Activated CD4-positive, alpha-beta T cell treated with anti-CD3 and anti-CD28 coated beads, Interleukin-2, amount 10 ng/mL, durations not matched to agents 24 days and 14 days (primary cell): Measurements from ENCODE around the gene ZNF229. TPM values are rescaled to one million over a fixed set of nuclear protein-coding genes. Genes with fewer than 3 reads are reported as not detected.
"Not testable (repeated sequence)": the region's sequence is repeated elsewhere in the genome, so short reads cannot be mapped to it uniquely, and the experiment has no call there.

Experiments used
- DNase-seq: peaks from one replicate; pipeline ENCODE4 v3.0.0; 2022
- H3K27ac Mint-ChIP-seq: one replicate; pipeline ENCODE4 v1.8.0; 2022; ENCODE audit warnings: mild to moderate bottlenecking, mixed read lengths
- H3K27me3 Mint-ChIP-seq: one replicate; pipeline ENCODE4 v1.8.0; 2022; ENCODE audit warnings: mixed read lengths
- H3K36me3 Mint-ChIP-seq: one replicate; pipeline ENCODE4 v1.8.0; 2022; ENCODE audit warnings: low read depth, mild to moderate bottlenecking, mixed read lengths
- H3K4me1 Mint-ChIP-seq: one replicate; pipeline ENCODE4 v1.8.0; 2021; ENCODE audit warnings: mixed read lengths
- H3K4me3 Mint-ChIP-seq: one replicate; pipeline ENCODE4 v1.8.0; 2022; ENCODE audit warnings: mild to moderate bottlenecking, moderate library complexity, mixed read lengths
- H3K9me3 Mint-ChIP-seq: one replicate; pipeline ENCODE4 v1.8.0; 2021; ENCODE audit warnings: mixed read lengths
- intact Hi-C: fragments of 100-400 bp; cut with micrococcal nuclease; formaldehyde crosslinking; loops from one replicate; pipeline ENCODE4 v1.15.1; 2023
- total RNA-seq: library from RNA; stranded (reverse); gene quantifications from 2 replicates; pipeline ENCODE4 v1.2.3, GENCODE V29; 2022

Gene ZNF229
- total RNA-seq, 1 donor from 2014 or later, result not detected

GRCh38 chr19:44401139-44402115 lies 46.8 kb downstream of the ZNF229 start, which contains the start of gene ZNF285:
ZNF285 (minus strand) TSS chr19:44401608; CDS start chr19:44397213, 4,395 bp downstream.
- no peak within 1 kb of the TSS for H3K27ac Mint-ChIP-seq

GRCh38 chr19:44389268-44389667 lies 59.0 kb downstream of the ZNF229 start:
- H3K4me1 Mint-ChIP-seq, H3K27me3 Mint-ChIP-seq, H3K27ac Mint-ChIP-seq, H3K4me3 Mint-ChIP-seq, H3K36me3 Mint-ChIP-seq, intact Hi-C loops, DNase-seq: not testable (repeated sequence)
- peaks cover 50% of the 10 kb centered on the region for H3K9me3 Mint-ChIP-seq

More at GRCh38 chr19:44401139-44402115, 46.8 kb downstream of the ZNF229 start, which contains the start of gene ZNF285:
- Mint-ChIP-seq H3K27me3 (no peaks in the 10 kb centered on the region), H3K9me3 (peaks cover 16% of the 10 kb centered on the region), H3K4me1 (peaks cover 3% of the 10 kb centered on the region), H3K36me3 (peaks cover 4% of the 10 kb centered on the region), H3K4me3 (peak within 1 kb of the TSS; percentile 77)
- intact Hi-C loops, result no loop called here
- peak; percentile 84 for DNase-seq

Other genes starting within 250 kb of the ZNF229 start
- 17.8 and 18.8 TPM in 2 replicates for gene ZNF227, start 235.9 kb downstream of the ZNF229 start, total RNA-seq
- gene ZNF233, start 188.6 kb downstream of the ZNF229 start, total RNA-seq, result 0.12 TPM in 1 of 2 replicates, not detected in the other
- 2.8 and 3.1 TPM in 2 replicates for gene ZNF235, start 143.4 kb downstream of the ZNF229 start, total RNA-seq
- not detected in 2 replicates for gene ZNF112, start 91.8 kb downstream of the ZNF229 start, total RNA-seq
- gene ZNF285, start 46.9 kb downstream of the ZNF229 start, total RNA-seq, result not detected in 2 replicates
- gene ZNF180, start 52.0 kb upstream of the ZNF229 start, total RNA-seq, result 7.0 and 8.5 TPM in 2 replicates
- not detected in 2 replicates for gene CEACAM20, start 81.2 kb upstream of the ZNF229 start, total RNA-seq
- gene IGSF23, start 165.1 kb upstream of the ZNF229 start, total RNA-seq, result not detected in 2 replicates
- gene PVR, start 195.4 kb upstream of the ZNF229 start, total RNA-seq, result 18.5 and 19.1 TPM in 2 replicates
- 0.86 and 1.2 TPM in 2 replicates for gene CEACAM19, start 223.0 kb upstream of the ZNF229 start, total RNA-seq